ENCODE measurements around the gene SYT13.

DNA sequence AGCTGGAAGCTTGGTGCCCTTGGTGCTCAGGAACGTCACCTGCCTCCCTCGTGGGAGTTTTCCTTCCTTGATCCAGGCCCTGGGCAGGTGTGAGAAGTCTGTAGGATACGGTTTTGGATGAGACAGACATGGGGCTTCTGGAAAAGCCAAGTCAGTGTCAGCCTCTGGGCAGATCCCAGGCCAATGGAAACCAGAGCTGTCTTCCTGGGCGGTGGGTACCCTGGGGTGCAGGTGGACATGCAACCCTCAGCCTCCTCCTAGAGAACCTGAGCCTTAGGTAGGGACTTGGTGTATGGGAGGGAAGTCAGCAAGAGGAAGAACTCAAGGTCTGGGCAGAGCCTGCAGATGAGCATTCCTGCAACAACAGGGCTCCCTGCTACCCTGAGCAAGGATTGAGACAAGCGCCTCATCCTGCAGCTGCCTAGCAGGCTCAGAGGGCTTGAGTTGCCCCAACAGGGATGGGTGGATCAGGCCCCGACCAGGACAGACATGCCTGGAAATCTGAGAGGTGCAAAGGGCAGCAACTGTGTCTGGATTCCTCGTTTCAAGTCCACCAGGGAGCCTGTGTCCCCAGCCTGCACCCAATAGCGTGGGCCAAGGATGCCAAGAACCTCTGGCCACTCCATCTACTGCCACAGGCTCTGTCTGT lies 37.6 kb upstream of the SYT13 start:
- TF ChIP-seq, protein P1, sequence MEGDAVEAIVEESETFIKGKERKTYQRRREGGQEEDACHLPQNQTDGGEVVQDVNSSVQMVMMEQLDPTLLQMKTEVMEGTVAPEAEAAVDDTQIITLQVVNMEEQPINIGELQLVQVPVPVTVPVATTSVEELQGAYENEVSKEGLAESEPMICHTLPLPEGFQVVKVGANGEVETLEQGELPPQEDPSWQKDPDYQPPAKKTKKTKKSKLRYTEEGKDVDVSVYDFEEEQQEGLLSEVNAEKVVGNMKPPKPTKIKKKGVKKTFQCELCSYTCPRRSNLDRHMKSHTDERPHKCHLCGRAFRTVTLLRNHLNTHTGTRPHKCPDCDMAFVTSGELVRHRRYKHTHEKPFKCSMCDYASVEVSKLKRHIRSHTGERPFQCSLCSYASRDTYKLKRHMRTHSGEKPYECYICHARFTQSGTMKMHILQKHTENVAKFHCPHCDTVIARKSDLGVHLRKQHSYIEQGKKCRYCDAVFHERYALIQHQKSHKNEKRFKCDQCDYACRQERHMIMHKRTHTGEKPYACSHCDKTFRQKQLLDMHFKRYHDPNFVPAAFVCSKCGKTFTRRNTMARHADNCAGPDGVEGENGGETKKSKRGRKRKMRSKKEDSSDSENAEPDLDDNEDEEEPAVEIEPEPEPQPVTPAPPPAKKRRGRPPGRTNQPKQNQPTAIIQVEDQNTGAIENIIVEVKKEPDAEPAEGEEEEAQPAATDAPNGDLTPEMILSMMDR (IDR thresholded peaks at IDR 0.05; ENCODE audit: low read length), result no peak
- TF ChIP-seq EZH2 (IDR thresholded peaks at IDR 0.05; ENCODE audit: borderline replicate concordance, low read length), result no peak

Data from OCI-LY1 (cell line).